ENCODE data around the gene ADM2. TPM values are rescaled to one million over a fixed set of nuclear protein-coding genes. Genes with fewer than 3 reads are reported as not detected.

ADM2 gene
- total RNA-seq, 4 donors from 2014 or later = 0.12 TPM; not detected in 3

DNA sequence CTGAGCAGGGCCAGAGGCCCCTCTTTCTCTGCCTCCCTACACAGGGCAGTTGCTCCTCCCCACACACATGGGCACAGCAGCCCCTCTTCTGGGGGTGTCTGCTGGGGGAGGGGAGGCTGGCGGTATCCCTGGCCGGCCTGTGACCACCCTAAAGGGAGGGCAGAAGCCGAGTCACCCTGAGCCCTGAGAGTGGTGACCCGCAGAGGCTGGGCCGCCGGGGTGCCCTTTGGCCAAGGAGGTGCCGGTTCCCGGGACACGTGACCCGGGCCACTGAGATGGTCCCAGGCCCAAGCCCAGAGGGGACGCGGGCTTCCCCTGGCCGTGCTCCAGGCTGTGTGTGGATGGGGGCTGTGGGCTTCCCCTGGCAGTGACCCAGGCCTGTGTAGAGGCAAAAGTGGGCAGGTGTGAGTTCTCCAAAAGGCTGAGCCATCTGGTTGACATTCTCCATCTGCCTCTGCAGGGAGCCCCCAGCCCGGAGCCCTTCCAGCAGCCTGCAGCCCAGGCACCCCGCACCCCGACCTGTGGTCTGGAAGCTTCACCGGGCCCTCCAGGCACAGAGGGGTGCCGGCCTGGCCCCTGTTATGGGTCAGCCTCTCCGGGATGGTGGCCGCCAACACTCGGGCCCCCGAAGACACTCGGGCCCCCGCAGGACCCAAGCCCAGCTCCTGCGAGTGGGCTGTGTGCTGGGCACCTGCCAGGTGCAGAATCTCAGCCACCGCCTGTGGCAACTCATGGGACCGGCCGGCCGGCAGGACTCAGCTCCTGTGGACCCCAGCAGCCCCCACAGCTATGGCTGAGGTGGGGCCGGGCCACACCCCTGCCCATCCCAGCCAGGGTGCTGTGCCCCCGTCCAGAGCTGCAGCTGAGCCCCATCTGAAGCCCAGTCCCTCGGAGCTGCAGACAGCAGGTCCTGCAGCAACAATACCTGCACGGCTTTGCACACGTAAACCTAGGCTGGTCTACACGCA is 1.0 kb downstream of the ADM2 start:
- TF ChIP-seq, protein P1, sequence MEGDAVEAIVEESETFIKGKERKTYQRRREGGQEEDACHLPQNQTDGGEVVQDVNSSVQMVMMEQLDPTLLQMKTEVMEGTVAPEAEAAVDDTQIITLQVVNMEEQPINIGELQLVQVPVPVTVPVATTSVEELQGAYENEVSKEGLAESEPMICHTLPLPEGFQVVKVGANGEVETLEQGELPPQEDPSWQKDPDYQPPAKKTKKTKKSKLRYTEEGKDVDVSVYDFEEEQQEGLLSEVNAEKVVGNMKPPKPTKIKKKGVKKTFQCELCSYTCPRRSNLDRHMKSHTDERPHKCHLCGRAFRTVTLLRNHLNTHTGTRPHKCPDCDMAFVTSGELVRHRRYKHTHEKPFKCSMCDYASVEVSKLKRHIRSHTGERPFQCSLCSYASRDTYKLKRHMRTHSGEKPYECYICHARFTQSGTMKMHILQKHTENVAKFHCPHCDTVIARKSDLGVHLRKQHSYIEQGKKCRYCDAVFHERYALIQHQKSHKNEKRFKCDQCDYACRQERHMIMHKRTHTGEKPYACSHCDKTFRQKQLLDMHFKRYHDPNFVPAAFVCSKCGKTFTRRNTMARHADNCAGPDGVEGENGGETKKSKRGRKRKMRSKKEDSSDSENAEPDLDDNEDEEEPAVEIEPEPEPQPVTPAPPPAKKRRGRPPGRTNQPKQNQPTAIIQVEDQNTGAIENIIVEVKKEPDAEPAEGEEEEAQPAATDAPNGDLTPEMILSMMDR (IDR thresholded peaks at IDR 0.05) = no peak
- no peak for DNase-seq (ENCODE audit: low spot score)
- no peak for ATAC-seq (ENCODE audit: low FRiP score)

GRCh38 chr22:50483106-50483505 is 1.8 kb downstream of the ADM2 start:
- TF ChIP-seq, protein P1 (IDR thresholded peaks at IDR 0.05) = no peak
- no peak for ATAC-seq (ENCODE audit: low FRiP score)

DNA sequence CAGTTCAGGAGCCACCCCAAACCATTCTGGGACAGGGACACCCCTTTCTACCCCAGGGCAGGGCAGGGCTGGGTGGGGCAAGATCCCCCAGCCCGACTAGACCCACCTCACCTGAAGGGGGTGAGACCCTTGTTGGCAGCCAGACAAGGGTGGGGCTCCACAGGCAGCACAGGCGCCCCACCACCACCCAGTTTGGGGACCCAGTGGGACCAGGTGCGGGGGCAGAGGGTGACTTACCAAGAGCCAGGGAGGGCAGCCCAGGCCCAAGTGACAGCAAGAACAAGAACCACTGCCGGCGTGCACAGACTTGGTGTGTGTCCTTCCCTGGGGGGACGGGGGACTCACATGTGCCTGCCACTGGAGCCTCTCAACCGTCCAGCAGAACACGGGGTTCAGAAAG is 2.2 kb downstream of the ADM2 start:
- TF ChIP-seq, protein P1 (IDR thresholded peaks at IDR 0.05) = no peak
- no peak for DNase-seq (ENCODE audit: low spot score)
- no peak for ATAC-seq (ENCODE audit: low FRiP score)

More at GRCh38 chr22:50483106-50483505, 1.8 kb downstream of the ADM2 start:
- DNase-seq (ENCODE audit: low spot score) = no peak

- TF ChIP-seq, protein P1 (IDR thresholded peaks at IDR 0.05) = no peak
- no peak for ATAC-seq (ENCODE audit: low FRiP score)
- DNase-seq (ENCODE audit: low spot score) = no peak
These were observed 2.9 kb downstream of the ADM2 start for GRCh38 chr22:50483977-50484853.

- TF ChIP-seq, protein P1 (IDR thresholded peaks at IDR 0.05) = no peak
- ATAC-seq (ENCODE audit: low FRiP score) = no peak
- DNase-seq (ENCODE audit: low spot score) = no peak
These were observed 4.1 kb downstream of the ADM2 start for GRCh38 chr22:50485221-50486131.
